Gastroesophageal sphincter (tissue), 3 donors: ENCODE results near the gene RPTN.

Experiments used
- EP300 ChIP-seq: sonication (generic); formaldehyde crosslinking; IDR thresholded peaks from one replicate; pipeline ENCODE4 v1.6.1; 2017; ENCODE audit warnings: antibody characterized with exemption, mild to moderate bottlenecking
- POLR2A ChIP-seq, 2 donors: fragments of 450-650 bp; IDR thresholded peaks; one replicate each; pipeline ENCODE4 v1.6.1; 2017; ENCODE audit warnings: antibody characterized with exemption in 2 of 2, mild to moderate bottlenecking in 2 of 2, moderate library complexity in 1 of 2
- POLR2AphosphoS5 ChIP-seq: sonication (generic); formaldehyde crosslinking; IDR thresholded peaks from one replicate; pipeline ENCODE4 v1.6.1; 2017; ENCODE audit warnings: antibody characterized with exemption
- TF ChIP-seq, protein P1 (sequence below), 4 experiments: fragments of 200-600 bp in 2 of 4; fragments of 450-650 bp in 2 of 4; sonication (generic) in 1 of 4; IDR thresholded peaks; one replicate each; pipeline ENCODE4 v1.5.1; 2017 to 2019; ENCODE audit warnings: antibody characterized with exemption in 4 of 4, mild to moderate bottlenecking in 2 of 4, moderate library complexity in 2 of 4

DNA sequence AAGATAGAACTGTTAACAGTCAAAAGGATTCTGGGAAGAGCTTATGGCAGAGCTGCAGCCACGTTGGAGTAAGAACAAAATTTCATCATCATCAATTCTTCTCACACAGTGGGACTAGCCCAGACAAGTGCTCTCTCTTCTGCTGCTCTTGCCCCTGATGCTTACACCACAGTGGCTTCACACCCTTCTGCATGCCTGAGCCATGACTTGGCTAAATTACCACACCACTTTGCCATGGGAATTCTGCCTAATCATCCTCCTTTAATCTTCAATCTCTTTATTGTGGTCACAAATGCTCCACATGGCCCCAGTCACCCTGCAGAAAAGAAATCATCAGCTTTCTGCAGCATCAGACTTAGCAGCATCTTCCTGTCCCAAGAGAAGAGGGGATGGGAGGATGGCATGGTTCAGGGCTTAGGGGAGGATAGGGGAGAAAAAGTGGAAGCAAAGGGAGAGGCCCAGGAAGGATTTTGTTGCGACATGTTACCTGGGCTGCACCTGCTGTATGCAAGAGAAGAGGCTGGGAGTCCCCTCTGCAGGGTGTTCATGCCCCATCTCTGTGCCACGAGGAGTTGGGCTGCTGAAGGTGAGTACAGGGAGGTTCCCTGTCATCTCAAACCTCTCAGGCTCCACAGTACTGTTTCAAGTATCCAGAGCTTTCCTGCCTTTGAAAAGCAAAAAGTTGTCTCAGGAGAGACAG is 9.0 kb upstream of the RPTN start:
- TF ChIP-seq POLR2A (IDR thresholded peaks at IDR 0.05): no peak
- TF ChIP-seq EP300: no peak
- TF ChIP-seq, protein P1, sequence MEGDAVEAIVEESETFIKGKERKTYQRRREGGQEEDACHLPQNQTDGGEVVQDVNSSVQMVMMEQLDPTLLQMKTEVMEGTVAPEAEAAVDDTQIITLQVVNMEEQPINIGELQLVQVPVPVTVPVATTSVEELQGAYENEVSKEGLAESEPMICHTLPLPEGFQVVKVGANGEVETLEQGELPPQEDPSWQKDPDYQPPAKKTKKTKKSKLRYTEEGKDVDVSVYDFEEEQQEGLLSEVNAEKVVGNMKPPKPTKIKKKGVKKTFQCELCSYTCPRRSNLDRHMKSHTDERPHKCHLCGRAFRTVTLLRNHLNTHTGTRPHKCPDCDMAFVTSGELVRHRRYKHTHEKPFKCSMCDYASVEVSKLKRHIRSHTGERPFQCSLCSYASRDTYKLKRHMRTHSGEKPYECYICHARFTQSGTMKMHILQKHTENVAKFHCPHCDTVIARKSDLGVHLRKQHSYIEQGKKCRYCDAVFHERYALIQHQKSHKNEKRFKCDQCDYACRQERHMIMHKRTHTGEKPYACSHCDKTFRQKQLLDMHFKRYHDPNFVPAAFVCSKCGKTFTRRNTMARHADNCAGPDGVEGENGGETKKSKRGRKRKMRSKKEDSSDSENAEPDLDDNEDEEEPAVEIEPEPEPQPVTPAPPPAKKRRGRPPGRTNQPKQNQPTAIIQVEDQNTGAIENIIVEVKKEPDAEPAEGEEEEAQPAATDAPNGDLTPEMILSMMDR (IDR thresholded peaks at IDR 0.05): no peak
- TF ChIP-seq POLR2AphosphoS5: no peak
